GM19099 (cell line): ENCODE measurements around the gene MRRF.

Experiments used
- POLR2A ChIP-seq: IDR thresholded peaks from 3 replicates; pipeline ENCODE4 v1.6.1; 2011; ENCODE audit warnings: low read depth; ENCODE audit not compliant: insufficient read length; ENCODE audit errors: extremely low read depth

Gene MRRF

GRCh38 chr9:122350577-122351355 lies 86.1 kb downstream of the MRRF start:
- TF ChIP-seq POLR2A, result no peak

- no peak for TF ChIP-seq POLR2A
These were observed 90.0 kb downstream of the MRRF start for GRCh38 chr9:122354536-122355199.

- TF ChIP-seq POLR2A, result no peak
These were observed 90.7 kb downstream of the MRRF start for GRCh38 chr9:122355336-122355875.

- TF ChIP-seq POLR2A, result no peak
These were observed 91.9 kb downstream of the MRRF start for GRCh38 chr9:122356627-122357026.

GRCh38 chr9:122360891-122361290 lies 96.2 kb downstream of the MRRF start:
- no peak for TF ChIP-seq POLR2A

- no peak for TF ChIP-seq POLR2A
These were observed 99.6 kb downstream of the MRRF start for GRCh38 chr9:122364117-122364782.

GRCh38 chr9:122364783-122365150 lies 100.1 kb downstream of the MRRF start:
- TF ChIP-seq POLR2A, result no peak

- TF ChIP-seq POLR2A, result no peak
These were observed 101.5 kb downstream of the MRRF start for GRCh38 chr9:122366074-122366660.

GRCh38 chr9:122367065-122367464 lies 102.4 kb downstream of the MRRF start:
- no peak for TF ChIP-seq POLR2A

- no peak for TF ChIP-seq POLR2A
These were observed 103.2 kb downstream of the MRRF start for GRCh38 chr9:122367774-122368460.

GRCh38 chr9:122368642-122369041 lies 104.0 kb downstream of the MRRF start:
- no peak for TF ChIP-seq POLR2A

GRCh38 chr9:122370303-122370702 lies 105.6 kb downstream of the MRRF start:
- no peak for TF ChIP-seq POLR2A

GRCh38 chr9:122370869-122371755 lies 106.4 kb downstream of the MRRF start, which contains the start of gene PTGS1:
Gene PTGS1 (plus strand): TSS chr9:122371024. CDS start chr9:122371085, 61 bp downstream.
- no peak for TF ChIP-seq POLR2A

GRCh38 chr9:122371846-122372245 lies 107.2 kb downstream of the MRRF start:
- no peak for TF ChIP-seq POLR2A
